ENCODE measurements around the gene BCAT1.

Gene BCAT1

DNA sequence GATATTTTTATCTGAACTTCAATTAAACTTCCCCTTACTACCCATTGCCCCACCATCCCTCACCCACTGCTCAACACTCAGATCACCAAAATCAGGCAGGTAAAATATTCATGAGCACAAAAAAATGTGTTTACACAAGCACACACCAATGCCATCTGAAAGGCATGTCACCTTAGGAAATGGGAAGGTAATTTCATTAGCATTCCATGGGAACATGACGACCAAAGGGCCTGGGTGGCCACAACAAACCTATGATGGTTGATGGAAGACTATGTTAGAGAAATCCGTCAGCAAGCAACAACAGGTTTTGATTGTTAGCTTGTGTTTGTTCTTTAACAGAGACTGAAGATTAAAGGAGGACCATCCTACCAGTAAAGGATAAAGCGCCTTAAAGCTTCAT, 97.6 kb downstream of the BCAT1 start:
- DNase-seq (ENCODE audit: low read depth in 1 of 2, low spot score in 1 of 2): no peak
- TF ChIP-seq JUND (IDR thresholded peaks at IDR 0.05; ENCODE audit: low read depth): no peak
- in situ Hi-C loops (cut with HindIII; ENCODE audit: low pct_unique_long_range_greater_than_20kb, low sequenced_read_pairs): no loop called here

DNA sequence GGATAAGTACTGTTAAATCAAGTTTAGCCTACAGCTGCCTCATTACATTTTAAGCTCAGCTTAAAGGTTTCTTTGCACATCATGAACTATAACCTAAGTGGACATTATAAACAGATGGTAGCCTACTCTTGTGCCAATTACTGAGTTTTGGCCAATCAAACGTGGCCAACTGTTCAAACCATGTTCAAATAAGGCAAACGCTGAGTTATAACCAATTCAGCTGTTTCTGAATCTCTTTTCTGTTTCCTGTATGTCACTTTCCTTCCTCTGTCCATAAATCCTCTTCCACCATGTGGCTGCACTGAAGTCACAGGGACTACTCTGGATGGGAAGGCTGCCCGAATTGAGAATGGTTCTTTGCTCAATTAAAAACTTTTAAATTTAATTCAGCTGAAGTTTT, 98.4 kb downstream of the BCAT1 start:
- DNase-seq (ENCODE audit: low read depth in 1 of 2, low spot score in 1 of 2): no peak
- no peak for TF ChIP-seq JUND (IDR thresholded peaks at IDR 0.05; ENCODE audit: low read depth)
- in situ Hi-C loops (cut with HindIII; ENCODE audit: low pct_unique_long_range_greater_than_20kb, low sequenced_read_pairs): no loop called here

DNA sequence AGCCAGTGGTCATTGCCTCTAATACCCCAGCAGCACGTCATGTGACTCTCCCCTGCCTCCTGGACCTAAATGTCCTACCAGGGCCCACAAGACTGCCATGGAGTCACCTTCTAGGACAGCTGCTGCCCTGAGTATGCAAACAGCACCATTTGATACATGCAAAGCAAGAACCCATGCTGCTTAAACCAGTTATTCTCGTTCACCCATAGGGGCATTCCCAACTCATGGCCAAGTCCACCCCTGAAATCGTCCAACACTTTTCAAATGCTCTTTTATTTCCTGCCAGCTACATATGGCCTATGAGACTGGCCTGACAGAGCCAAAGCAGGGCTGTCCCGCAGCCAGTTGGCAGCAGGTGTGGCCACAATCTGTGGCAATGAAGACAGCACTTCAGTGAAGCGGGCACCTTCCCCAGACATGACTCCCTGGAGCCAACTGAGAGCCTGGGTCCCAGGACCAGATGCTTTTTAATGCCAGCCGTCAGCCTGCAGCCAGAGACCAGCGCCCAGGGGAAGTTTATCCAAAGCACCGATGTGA, 99.9 kb downstream of the BCAT1 start:
- in situ Hi-C loops (cut with HindIII; ENCODE audit: low pct_unique_long_range_greater_than_20kb, low sequenced_read_pairs): no loop called here
- peak in 1 of 2 experiments; percentile 33 for DNase-seq (ENCODE audit: low read depth in 1 of 2, low spot score in 1 of 2)
- TF ChIP-seq JUND (IDR thresholded peaks at IDR 0.05; ENCODE audit: low read depth): no peak

DNA sequence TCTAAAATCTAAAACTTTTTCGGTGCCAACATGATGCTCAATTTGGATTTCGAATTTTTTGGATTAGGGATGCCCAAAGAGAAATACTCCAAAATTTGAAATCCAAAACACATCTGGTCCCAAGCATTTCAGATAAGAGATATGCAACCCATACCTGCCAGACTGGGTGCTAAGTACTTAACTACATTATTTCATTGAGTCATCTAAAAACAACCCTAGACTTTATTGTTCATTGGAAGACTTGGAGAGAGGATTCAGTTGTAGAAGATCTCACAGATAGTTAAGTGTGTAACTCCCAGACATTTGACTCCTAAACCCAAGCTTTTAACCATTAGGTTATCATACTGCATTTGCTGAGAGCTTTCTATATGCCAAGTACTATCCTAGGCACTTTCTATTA, 102.2 kb downstream of the BCAT1 start:
- no peak for TF ChIP-seq JUND (IDR thresholded peaks at IDR 0.05; ENCODE audit: low read depth)
- in situ Hi-C loops (cut with HindIII; ENCODE audit: low pct_unique_long_range_greater_than_20kb, low sequenced_read_pairs): no loop called here
- no peak for DNase-seq (ENCODE audit: low read depth in 1 of 2, low spot score in 1 of 2)

DNA sequence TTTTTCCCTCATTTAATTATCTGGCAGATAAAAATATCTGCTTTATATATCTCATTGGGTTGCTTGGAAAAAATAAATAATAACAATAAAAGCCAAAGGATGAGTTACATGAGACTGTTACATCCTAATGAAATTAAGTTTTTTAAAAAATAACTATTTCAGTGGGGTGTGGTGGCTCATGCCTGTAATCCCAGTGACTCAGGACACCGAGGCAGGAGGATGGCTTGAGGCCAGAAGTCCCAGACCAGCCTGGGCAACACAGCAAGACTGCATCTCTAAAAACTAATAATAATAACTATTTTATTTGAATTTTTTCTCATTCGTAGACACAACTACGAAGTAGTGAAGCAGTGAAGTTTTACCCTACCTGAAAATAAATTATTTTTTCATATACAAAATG, 103.3 kb downstream of the BCAT1 start:
- DNase-seq (ENCODE audit: low read depth in 1 of 2, low spot score in 1 of 2): no peak
- TF ChIP-seq JUND (IDR thresholded peaks at IDR 0.05; ENCODE audit: low read depth): no peak
- in situ Hi-C loops (cut with HindIII; ENCODE audit: low pct_unique_long_range_greater_than_20kb, low sequenced_read_pairs): no loop called here

DNA sequence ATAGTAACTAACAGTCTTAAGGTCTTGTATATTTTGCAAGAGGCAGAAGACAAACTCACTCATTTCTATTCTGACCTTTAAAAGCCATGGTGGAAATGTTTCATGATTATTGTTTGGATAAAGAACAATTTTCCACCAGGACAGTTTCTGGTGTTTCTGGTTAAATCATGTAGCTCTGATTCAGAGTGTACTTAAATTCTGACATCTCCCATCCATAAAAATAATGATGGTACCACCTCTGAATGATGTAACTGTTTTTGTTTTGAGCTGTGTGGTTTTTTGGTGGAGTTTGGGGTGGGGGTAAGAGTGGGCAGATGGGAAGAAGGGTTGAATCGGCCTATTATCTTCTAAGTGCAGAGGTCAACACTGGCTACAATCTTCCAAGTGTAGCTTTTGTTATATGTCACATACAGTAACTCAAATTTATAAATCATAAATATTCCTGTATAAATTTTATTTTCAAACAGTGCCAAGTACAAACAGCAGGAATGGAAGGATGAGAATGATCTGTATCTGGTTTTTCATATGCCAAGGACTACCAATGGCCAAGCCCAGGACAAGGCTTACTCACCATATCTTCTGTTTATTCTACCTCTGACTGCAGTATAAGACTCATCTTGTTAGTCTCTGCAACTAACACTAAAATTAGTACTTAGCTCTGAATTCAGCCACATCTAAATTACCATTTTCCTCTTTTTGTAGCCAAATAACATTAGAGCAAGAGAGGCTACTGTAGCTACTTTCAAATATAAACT, 108.7 kb downstream of the BCAT1 start:
- TF ChIP-seq JUND (IDR thresholded peaks at IDR 0.05; ENCODE audit: low read depth): no peak
- no peak for DNase-seq (ENCODE audit: low read depth in 1 of 2, low spot score in 1 of 2)
- in situ Hi-C loops (cut with HindIII; ENCODE audit: low pct_unique_long_range_greater_than_20kb, low sequenced_read_pairs): no loop called here

DNA sequence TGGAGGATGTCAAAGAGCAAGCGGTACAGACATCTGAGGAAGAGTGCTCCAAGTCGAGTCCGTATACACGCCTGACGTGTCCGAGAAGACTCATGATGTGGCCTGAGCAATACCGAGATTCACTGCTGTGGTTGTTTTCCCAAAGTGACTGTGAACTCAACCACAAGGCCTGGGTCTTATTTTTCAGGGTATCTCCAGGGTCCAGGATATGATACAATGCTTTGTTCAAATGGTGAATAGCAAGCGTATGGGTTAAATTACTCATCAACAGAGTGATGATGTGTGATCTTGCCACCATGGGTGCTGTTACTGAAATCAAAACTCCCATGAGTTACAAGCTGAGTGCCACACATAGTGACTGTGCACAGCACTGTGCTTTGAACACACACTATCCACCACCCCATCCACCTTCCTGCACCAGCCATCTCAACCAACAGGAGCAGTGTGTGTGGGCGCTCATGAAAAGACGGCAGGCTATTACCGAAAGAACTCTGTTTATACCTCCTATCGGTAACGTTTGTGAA, 109.6 kb downstream of the BCAT1 start:
- no peak for DNase-seq (ENCODE audit: low read depth in 1 of 2, low spot score in 1 of 2)
- no peak for TF ChIP-seq JUND (IDR thresholded peaks at IDR 0.05; ENCODE audit: low read depth)
- in situ Hi-C loops (cut with HindIII; ENCODE audit: low pct_unique_long_range_greater_than_20kb, low sequenced_read_pairs): no loop called here

DNA sequence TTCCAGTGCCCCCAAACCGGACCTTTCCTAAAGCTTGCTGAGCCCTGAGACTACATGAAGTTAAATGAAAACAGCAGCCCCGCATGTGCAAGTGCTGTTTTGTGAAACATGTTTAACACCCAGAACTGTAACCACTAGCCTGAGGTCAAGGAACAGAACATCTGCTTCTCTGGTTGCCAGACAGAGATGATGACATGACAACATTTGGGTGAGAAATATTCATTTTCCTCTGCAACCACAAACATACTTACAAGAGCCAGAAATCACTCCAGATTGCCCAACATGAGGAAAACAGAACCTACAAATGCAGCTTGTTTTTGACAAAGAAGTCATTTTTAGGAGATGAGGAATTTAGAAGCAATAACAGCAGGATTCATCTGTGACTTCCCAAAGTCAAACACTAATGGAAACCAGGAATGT, 110.4 kb downstream of the BCAT1 start:
- in situ Hi-C loops (cut with HindIII; ENCODE audit: low pct_unique_long_range_greater_than_20kb, low sequenced_read_pairs): no loop called here
- no peak for DNase-seq (ENCODE audit: low read depth in 1 of 2, low spot score in 1 of 2)
- TF ChIP-seq JUND (IDR thresholded peaks at IDR 0.05; ENCODE audit: low read depth): no peak

DNA sequence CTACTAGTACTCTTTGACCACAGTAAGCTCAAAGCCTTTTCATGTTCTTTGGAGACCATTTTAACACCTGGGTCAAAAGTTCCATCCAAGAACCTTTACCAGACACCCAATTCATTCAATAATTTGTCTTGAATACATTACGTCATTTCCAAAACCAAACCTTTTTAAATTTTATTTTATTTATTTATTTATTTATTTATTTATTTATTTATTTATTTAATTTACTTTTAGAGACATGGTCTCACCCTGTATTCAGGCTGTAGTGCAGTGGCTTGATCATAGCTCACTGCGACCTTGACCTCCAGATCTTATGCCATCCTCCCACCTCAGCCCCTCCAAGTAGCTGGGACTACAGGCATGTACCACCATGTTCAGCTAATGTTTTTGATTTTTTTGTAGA, 113.5 kb downstream of the BCAT1 start:
- no peak for TF ChIP-seq JUND (IDR thresholded peaks at IDR 0.05; ENCODE audit: low read depth)
- in situ Hi-C loops (cut with HindIII; ENCODE audit: low pct_unique_long_range_greater_than_20kb, low sequenced_read_pairs): no loop called here
- no peak for DNase-seq (ENCODE audit: low read depth in 1 of 2, low spot score in 1 of 2)

DNA sequence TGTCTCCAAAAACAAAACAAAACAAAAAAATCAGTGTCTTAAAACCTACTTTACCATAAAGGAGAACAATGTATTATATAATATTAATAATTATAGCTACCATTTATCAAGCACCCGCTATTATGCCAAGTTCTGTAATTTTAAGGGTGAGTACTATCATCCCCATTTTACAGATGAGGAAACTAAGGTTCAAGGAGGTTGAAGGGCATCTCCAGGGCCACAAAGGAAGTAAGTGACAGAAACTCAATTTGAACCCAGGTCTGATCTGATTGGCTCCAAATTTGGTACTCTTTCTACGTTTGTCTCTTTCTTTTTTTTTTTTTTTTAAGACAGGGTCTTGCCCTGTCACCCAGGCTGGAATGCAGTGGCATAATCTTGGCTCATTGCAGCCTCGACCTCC, 115.4 kb downstream of the BCAT1 start:
- no peak for DNase-seq (ENCODE audit: low read depth in 1 of 2, low spot score in 1 of 2)
- TF ChIP-seq JUND (IDR thresholded peaks at IDR 0.05; ENCODE audit: low read depth): no peak
- in situ Hi-C loops (cut with HindIII; ENCODE audit: low pct_unique_long_range_greater_than_20kb, low sequenced_read_pairs): no loop called here

DNA sequence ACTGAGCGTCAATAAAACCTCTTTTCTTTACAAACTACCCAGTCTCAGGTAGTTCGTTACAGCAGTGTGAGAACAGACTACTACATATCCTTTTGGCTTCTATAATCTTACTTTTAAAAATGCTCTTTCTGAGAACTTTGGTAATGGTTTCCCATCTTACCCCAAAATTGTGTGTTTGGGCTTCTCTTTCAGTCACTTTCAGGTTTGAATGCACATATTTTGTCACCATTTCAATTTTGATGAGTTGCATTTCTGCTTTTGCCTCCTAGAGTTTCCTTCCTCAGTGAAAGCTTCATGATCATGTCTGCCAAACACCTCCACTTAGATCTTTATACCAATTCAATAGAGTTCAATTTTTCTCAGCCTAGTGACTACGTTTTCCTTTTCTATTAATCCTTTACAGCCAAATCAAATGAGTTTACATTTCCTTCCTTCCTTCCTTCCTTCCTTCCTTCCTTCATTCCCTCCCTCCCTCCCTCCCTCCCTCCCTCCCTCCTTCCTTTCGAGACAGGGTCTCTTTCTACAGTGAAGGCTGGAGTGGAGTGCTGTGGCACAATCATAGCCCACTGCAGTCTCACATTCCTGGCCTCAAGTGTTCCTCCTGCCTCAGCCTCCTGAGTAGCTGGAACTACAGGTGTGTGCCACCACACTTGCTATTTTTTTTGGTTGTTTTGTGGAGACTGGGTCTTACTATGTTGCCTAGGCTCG, 124.9 kb downstream of the BCAT1 start:
- in situ Hi-C loops (cut with HindIII; ENCODE audit: low pct_unique_long_range_greater_than_20kb, low sequenced_read_pairs): no loop called here
- DNase-seq (ENCODE audit: low read depth in 1 of 2, low spot score in 1 of 2): no peak
- TF ChIP-seq JUND (IDR thresholded peaks at IDR 0.05; ENCODE audit: low read depth): no peak

DNA sequence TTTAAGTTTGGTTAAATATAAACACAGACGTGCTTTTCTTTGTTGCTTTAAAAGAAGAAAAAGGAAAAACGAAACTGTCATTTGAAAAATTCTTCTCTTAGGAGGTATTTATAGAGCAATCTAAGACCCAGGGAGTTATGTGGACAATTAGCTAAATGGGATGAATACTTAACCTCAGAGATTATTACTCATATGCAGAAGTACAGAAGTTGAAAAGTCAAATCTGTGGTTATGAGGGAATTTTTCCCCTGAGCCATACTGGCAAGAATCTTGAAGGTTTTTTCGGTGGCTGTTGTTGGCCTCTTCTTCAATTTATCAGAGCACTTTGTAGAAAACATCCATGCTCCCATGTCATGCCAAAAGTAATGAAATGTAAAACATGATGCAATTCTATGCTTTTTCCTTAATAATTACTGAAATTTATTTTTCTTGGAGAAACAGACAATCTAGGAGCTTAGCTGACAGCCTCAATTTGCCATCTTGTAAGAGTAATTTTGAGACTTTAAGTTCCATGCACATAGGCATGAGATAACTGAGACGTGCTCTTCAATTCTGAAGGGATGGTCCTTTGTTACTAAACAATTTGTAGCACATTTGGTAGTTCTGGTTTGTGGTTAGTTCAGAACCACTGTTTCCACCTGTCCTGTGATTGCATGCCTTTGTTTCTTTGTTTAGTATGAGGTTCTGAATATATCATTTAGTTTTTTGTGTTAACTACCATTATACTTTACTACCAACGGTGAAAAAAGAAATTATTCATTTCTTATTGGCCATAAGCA, 126.6 kb downstream of the BCAT1 start:
- TF ChIP-seq JUND (IDR thresholded peaks at IDR 0.05; ENCODE audit: low read depth): no peak
- in situ Hi-C loops (cut with HindIII; ENCODE audit: low pct_unique_long_range_greater_than_20kb, low sequenced_read_pairs): no loop called here
- no peak for DNase-seq (ENCODE audit: low read depth in 1 of 2, low spot score in 1 of 2)

Measured in T47D (cell line).